GM12801 (cell line): ENCODE data around the gene ABHD15.

Source experiments
- CTCF ChIP-seq: IDR thresholded peaks from one replicate; pipeline ENCODE4 v1.5.1; 2011; ENCODE audit warnings: control low read depth; ENCODE audit not compliant: insufficient read length; ENCODE audit errors: extremely low read depth

Gene ABHD15

GRCh38 chr17:29566473-29567303, at the start of gene ABHD15:
TSS of gene ABHD15 (minus strand) at chr17:29567037. CDS start at chr17:29566966, 71 bp downstream.
- no peak for TF ChIP-seq CTCF

- no peak for TF ChIP-seq CTCF
These were observed 48.9 kb upstream of the ABHD15 start for GRCh38 chr17:29615492-29616299.

- no peak for TF ChIP-seq CTCF
These were observed 48.2 kb upstream of the ABHD15 start for GRCh38 chr17:29615048-29615385.

- no peak for TF ChIP-seq CTCF
These were observed 47.7 kb upstream of the ABHD15 start for GRCh38 chr17:29614349-29615047.

- TF ChIP-seq CTCF, result no peak
These were observed 47.0 kb upstream of the ABHD15 start for GRCh38 chr17:29613856-29614255.

GRCh38 chr17:29613352-29613837, 46.6 kb upstream of the ABHD15 start:
- TF ChIP-seq CTCF, result no peak
